Activated CD8-positive, alpha-beta T cell treated with anti-CD3 and anti-CD28 coated beads for 36 hours (primary cell): Measurements from ENCODE around the gene ZNF185. TPM values are rescaled to one million over a fixed set of nuclear protein-coding genes. Genes with fewer than 3 reads are reported as not detected.

Source experiments
- ATAC-seq: fragments of 200-7000 bp; cut with Tn5 transposase; one replicate; pipeline ENCODE4 v1.10.0; 2021; ENCODE audit warnings: mild to moderate bottlenecking, moderate library complexity
- CTCF ChIA-PET: fragments of 350-600 bp; sonication (Branson Sonifier 250); formaldehyde crosslinking; loops from one replicate; lab custom pipeline; 2021; ENCODE audit warnings: antibody characterized with exemption; lab: Charles Lee
- POLR2A ChIA-PET: fragments of 350-600 bp; sonication (Branson Sonifier 250); formaldehyde crosslinking; loops from one replicate; lab custom pipeline; 2021; ENCODE audit warnings: antibody characterized with exemption; lab: Charles Lee
- DNase-seq: peaks from one replicate; pipeline ENCODE4 v3.0.0-alpha.2; 2020
- H3K27ac Mint-ChIP-seq: one replicate; pipeline ENCODE4 v1.8.0; 2021; ENCODE audit warnings: mild to moderate bottlenecking, mixed read lengths
- H3K27me3 Mint-ChIP-seq: one replicate; pipeline ENCODE4 v1.8.0; 2021; ENCODE audit warnings: mixed read lengths
- H3K36me3 Mint-ChIP-seq: one replicate; pipeline ENCODE4 v1.8.0; 2021; ENCODE audit warnings: low read depth, mixed read lengths
- H3K4me1 Mint-ChIP-seq: one replicate; pipeline ENCODE4 v1.8.0; 2021; ENCODE audit warnings: low read depth, mixed read lengths
- H3K4me3 Mint-ChIP-seq: one replicate; pipeline ENCODE4 v1.8.0; 2021; ENCODE audit warnings: mild to moderate bottlenecking, moderate library complexity, mixed read lengths
- H3K9me3 Mint-ChIP-seq: one replicate; pipeline ENCODE4 v1.8.0; 2021; ENCODE audit warnings: mixed read lengths
- CTCF ChIP-seq: fragments of 200-600 bp; IDR thresholded peaks from one replicate; pipeline ENCODE4 v1.8.0; 2022; ENCODE audit warnings: antibody characterized with exemption, mild to moderate bottlenecking
- intact Hi-C: fragments of 100-400 bp; cut with micrococcal nuclease; formaldehyde crosslinking; loops from one replicate; pipeline ENCODE4 v1.10.0; 2022
- total RNA-seq, 2 experiments: library from RNA; stranded (reverse); gene quantifications; one replicate each; pipeline ENCODE4 v1.2.3, GENCODE V29; 2021

Gene ZNF185
- total RNA-seq, 2 experiments from 2014 or later, result 1.6 to 1.7 TPM

GRCh38 chrX:152865232-152865920 is 32.5 kb upstream of the ZNF185 start:
- no peaks in the 10 kb centered on the region for H3K9me3 Mint-ChIP-seq
- H3K4me1 Mint-ChIP-seq, result no peaks in the 10 kb centered on the region
- no peaks in the 10 kb centered on the region for H3K27me3 Mint-ChIP-seq
- DNase-seq, result no peak
- H3K36me3 Mint-ChIP-seq, result peaks cover 7% of the 10 kb centered on the region
- TF ChIP-seq CTCF, result no peak
- ATAC-seq, result no peak
- H3K4me3 Mint-ChIP-seq, result no peak overlapping the region
- intact Hi-C loops, result no loop called here
- no peak overlapping the region for H3K27ac Mint-ChIP-seq
- ChIA-PET CTCF (no interaction called here), POLR2A (no interaction called here)

GRCh38 chrX:152866386-152866785 is 31.5 kb upstream of the ZNF185 start:
- ATAC-seq (no peak), DNase-seq (no peak)
- CTCF ChIA-PET, result no interaction called here
- Mint-ChIP-seq H3K9me3 (no peaks in the 10 kb centered on the region), H3K4me1 (no peaks in the 10 kb centered on the region), H3K27me3 (no peaks in the 10 kb centered on the region), H3K36me3 (peaks cover 9% of the 10 kb centered on the region), H3K4me3 (no peak overlapping the region), H3K27ac (no peak overlapping the region)
- TF ChIP-seq CTCF, result no peak
- intact Hi-C loops, result no loop called here
- POLR2A ChIA-PET, result no interaction called here

GRCh38 chrX:152869972-152870371 is 27.9 kb upstream of the ZNF185 start:
- ChIA-PET POLR2A (no interaction called here), CTCF (no interaction called here)
- ATAC-seq, result no peak
- H3K27me3 Mint-ChIP-seq, result no peaks in the 10 kb centered on the region
- TF ChIP-seq CTCF, result no peak
- no peak overlapping the region for H3K27ac Mint-ChIP-seq
- intact Hi-C loops, result no loop called here
- peaks cover 3% of the 10 kb centered on the region for H3K4me1 Mint-ChIP-seq
- no peaks in the 10 kb centered on the region for H3K9me3 Mint-ChIP-seq
- peaks cover 5% of the 10 kb centered on the region for H3K36me3 Mint-ChIP-seq
- no peak overlapping the region for H3K4me3 Mint-ChIP-seq
- no peak for DNase-seq

- Mint-ChIP-seq H3K4me1 (peaks cover 3% of the 10 kb centered on the region), H3K9me3 (no peaks in the 10 kb centered on the region), H3K36me3 (peaks cover 5% of the 10 kb centered on the region), H3K27ac (no peak overlapping the region), H3K27me3 (no peaks in the 10 kb centered on the region), H3K4me3 (no peak overlapping the region)
- CTCF ChIA-PET, result no interaction called here
- no peak for TF ChIP-seq CTCF
- intact Hi-C loops, result no loop called here
- ATAC-seq, result no peak
- POLR2A ChIA-PET, result interaction anchor here (0.7 kb wide), 1 partner anchor 40 kb away, joined by 3 read pairs; the partner anchor contains the start of genes CETN2 and NSDHL
- DNase-seq, result no peak
Observed at GRCh38 chrX:152871260-152871659, 26.6 kb upstream of the ZNF185 start.

- CTCF ChIA-PET, result no interaction called here
- no peaks in the 10 kb centered on the region for H3K27me3 Mint-ChIP-seq
- ATAC-seq (no peak), DNase-seq (no peak)
- no peak overlapping the region for H3K4me3 Mint-ChIP-seq
- peaks cover 3% of the 10 kb centered on the region for H3K4me1 Mint-ChIP-seq
- peaks cover 5% of the 10 kb centered on the region for H3K36me3 Mint-ChIP-seq
- H3K9me3 Mint-ChIP-seq, result no peaks in the 10 kb centered on the region
- H3K27ac Mint-ChIP-seq, result peak overlapping the region; percentile 20
- intact Hi-C loops, result no loop called here
- POLR2A ChIA-PET, result no interaction called here
- no peak for TF ChIP-seq CTCF
Observed at GRCh38 chrX:152872522-152872921, 25.3 kb upstream of the ZNF185 start.
